CMK (cell line): Measurements from ENCODE around the gene PGBD2.
A peak's percentile ranks its signal among the peaks of the same experiment; 100 is the strongest.
"Not testable (repeated sequence)": the region's sequence is repeated elsewhere in the genome, so short reads cannot be mapped to it uniquely, and the experiment has no call there.

Source experiments
- DNase-seq: peaks from one replicate; pipeline ENCODE4 v3.0.0-alpha.2; 2010; ENCODE audit warnings: low read depth

The PGBD2 gene

DNA sequence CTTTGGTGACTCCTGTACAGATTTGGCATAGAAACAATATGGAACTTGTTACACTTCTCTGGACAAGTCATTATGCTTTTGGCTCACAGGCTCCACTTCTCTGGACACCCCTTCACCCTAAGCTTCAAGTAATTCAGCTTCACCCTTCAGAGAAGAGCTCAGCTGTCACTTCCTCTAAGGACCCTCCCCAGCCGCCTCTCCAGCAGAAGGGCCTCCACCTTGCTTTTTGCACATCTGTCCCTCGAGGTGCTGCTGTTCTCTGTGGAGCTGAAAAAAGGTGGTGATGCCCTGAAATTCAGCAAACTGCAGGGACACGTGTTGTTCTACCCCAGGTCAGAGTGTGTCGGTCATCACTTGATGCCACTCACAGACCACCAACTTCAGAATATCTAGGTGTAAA lies 19.8 kb downstream of the PGBD2 start:
- DNase-seq = not testable (repeated sequence)

DNA sequence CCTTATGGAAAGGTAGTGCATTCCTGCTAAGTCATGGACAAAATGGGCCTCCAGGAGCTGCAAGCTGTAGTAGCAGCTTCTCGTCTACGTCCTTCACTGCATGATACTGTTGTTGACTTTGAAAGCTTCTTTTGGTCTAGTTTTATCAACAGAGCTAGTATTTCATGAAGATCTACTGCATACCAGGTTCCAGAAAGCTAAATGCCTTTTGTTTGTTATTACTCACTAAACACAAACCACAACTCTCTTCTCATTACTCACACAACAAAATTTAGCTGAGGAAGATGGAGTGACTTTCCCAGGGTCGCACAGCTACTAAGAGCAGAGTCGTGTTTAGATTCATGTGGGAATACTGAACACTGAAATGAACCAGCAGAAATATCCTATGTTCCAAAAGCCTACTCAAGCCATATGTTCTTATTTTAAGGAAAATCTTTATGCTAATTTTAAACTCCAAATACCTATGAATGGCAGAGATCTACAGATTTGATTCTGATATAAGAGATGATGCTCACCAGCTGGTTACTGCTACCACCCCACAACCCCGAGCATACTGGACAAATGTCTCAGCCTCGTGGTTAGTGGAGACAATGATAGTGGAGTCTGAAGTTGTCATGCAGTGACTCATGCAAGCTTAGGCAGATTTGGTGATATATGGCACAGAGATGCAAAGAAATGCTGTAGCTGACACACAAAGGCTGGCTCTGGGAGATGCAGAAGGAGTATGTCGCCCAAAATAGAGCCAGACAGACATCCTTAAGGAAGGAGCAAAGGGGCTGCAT lies 20.6 kb downstream of the PGBD2 start:
- DNase-seq = peak; percentile 14

DNA sequence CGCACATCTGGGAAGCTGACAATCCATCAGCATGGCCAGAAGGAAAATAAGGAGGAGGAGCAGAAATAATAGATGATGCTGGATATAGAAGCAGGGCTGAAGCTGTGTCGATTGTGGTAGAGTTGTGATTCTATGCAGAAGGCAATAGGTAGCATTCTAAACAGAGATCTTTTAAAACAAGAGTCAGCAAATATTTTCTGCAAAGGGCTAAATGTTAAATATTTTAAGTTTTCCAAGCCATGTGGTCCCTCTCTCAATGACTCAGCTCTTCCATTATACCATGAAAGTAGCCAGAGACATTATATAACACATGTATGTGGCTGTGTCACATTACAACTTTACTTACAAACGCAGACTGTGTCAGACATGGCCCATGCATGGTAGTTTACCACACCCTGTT lies 21.2 kb downstream of the PGBD2 start:
- not testable (repeated sequence) for DNase-seq

DNA sequence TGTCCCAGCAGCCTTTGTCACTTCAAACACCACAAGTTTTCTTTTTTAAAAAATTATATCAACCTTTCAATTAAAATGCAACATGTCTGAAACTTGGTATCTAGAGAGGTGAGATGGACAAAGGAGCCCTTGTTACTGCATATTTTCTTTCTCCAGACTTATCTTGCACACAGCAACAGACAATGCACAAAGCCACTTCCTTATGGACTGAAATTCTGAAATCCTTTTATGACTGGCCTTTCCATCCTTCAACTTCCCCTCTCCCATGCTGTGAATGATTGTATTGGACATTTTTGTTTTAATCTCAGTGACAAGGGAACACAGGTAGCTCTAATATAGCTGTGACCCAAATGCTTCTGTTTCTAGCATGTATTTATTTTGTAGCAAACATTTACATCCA lies 22.1 kb downstream of the PGBD2 start:
- DNase-seq = not testable (repeated sequence)

DNA sequence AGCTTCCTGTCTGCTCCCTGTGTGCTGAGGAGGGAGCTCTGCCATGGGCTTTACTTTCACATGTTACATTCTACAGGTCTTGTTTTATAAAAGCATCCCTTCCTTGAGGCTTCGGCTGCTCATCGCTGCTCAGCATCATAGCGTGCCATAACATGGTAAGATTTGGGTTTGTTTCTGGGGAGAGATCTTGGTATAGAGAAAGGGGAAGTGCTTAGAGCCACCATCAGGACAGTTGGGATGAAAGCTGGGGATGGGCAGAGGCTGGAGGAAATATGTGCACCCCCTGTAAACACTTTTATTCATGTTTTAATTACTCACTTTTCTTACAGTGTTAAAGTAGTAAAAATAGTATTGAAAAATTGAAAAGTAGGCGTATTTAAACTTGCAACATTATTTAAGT lies 24.0 kb downstream of the PGBD2 start:
- DNase-seq = not testable (repeated sequence)

DNA sequence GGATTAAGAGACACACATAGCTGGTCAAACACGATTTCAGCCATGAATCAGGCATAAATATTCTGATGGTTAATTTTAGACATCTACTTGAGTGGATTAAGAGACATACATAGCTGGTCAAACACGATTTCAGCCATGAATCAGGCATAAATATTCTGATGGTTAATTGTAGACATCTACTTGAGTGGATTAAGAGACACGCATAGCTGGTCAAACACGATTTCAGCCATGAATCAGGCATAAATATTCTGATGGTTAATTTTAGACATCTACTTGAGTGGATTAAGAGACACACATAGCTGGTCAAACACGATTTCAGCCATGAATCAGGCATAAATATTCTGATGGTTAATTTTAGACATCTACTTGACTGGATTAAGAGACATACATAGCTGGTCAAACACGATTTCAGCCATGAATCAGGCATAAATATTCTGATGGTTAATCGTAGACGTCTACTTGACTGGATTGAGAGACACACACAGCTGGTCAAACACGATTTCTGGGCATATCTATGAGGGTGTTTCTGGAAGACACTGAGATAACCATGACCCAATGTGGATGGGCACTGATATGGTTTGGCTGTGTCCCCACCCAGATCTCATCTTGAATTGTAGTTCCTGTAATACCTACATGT lies 32.3 kb downstream of the PGBD2 start:
- DNase-seq = not testable (repeated sequence)

DNA sequence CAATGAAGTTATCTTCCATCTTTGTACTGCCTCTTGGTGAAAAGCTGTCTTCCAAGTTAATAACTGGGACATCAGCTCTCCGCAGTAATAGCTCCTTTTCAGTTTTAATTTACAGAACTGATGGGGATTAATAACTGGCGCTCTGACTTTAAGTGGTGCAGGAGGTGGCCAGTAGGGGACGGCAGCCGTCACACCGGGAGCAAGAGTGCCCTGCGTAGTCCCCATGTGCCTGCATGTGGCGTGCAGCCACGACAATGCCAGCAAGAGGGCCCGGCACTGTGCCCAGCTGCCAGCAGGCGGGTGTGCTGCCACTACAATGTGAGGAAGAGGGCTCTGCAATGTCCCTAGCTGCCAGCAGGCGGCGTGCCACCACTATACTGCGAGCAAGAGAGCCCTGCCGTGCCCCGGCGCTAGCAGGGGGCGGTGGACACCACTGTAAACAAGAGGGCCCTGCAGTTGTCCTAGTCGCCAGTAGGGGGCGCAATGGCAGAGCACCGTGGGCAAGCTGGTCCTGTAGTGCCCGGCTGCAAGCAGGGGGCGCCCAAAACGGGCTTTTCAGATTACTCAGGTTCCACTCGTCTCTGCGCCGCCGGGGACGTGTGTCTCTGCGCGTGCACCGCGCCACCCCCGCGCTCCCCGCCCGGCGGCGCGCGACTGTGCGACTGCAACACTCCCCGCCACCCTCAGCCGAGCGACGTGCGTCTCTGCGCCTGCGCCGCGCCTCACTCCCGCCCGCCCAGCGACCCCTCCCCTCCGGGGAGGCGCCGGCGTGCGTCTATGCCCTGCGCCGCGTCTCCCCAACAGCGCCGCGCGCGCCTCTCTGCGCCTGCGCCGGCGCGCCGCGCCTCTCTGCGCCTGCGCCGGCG lies 38.3 kb downstream of the PGBD2 start:
- not testable (repeated sequence) for DNase-seq

DNA sequence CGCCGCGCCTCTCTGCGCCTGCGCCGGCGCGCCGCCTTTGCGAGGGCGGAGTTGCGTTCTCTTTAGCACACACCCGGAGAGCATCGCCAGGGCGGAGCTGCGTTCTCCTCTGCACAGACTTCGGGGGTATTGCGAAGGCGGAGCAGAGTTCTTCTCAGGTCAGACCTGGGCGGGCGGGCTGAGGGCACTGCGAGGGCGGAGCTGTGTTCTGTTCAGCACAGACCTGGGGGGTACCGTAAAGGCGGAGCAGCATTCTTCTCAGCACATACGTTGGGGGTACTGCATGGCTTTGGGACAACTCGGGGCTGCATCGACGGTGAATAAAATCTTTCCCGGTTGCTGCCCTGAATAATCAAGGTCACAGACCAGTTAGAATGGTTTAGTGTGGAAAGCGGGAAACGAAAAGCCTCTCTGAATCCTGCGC lies 39.0 kb downstream of the PGBD2 start:
- DNase-seq = not testable (repeated sequence)

DNA sequence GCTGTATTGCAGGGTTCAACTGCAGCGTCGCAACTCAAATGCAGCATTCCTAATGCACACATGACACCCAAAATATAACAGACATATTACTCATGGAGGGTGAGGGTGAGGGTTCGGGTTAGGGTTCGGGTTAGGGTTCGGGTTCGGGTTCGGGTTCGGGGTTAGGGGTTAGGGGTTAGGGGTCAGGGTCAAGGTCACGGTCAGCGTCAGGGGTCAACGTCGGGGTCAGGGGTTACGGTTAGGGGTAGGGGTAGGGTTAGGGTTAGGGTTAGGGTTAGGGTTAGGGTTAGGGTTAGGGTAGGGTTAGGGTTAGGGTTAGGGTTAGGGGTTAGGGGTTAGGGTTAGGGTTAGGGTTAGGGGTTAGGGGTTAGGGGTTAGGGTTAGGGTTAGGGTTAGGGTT lies 39.4 kb downstream of the PGBD2 start:
- not testable (repeated sequence) for DNase-seq

DNA sequence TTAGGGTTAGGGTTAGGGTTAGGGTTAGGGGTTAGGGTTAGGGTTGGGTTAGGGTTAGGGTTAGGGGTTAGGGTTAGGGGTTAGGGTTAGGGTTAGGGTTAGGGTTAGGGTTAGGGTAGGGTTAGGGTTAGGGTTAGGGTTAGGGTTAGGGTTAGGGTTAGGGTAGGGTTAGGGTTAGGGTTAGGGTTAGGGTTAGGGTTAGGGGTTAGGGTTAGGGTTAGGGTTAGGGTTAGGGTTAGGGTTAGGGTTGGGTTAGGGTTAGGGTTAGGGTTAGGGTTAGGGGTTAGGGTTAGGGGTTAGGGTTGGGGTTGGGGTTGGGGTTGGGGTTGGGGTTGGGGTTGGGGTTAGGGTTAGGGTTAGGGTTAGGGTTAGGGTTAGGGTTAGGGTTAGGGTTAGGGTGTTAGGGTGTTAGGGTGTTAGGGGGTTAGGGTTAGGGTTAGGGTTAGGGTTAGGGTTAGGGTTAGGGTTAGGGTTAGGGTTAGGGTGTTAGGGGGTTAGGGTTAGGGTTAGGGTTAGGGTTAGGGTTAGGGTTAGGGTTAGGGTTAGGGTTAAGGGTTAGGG lies 39.9 kb downstream of the PGBD2 start:
- not testable (repeated sequence) for DNase-seq
